SIG-M5 treated with dmso at 0.1 percent for 504 hours (cell line): ENCODE data around the gene GIMAP5.

ENCODE experiments used
- DNase-seq: peaks from one replicate; lab custom pipeline; 2025; ENCODE audit not compliant: unreplicated experiment; lab: John Stamatoyannopoulos, UW

The GIMAP5 gene

DNA sequence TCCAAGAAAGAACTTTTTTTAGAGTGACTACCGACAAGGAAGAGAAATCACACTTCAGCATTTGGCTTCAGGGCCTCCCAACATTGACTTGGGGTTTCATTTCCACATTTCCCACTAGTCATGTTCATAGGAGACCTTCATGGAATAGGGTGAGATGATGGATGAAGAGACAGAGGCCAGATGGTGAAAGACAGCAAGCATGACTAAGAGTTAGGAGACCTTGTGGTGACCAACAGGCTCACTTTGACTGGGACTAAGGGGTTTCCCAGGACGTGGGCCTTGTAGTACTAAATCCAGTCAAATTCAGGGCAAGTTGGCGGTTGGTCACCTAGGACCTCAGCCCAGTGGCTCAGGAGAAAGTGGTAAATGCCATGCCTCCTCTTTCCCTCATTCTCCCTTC lies 3.0 kb upstream of the GIMAP5 start:
- DNase-seq: no peak

DNA sequence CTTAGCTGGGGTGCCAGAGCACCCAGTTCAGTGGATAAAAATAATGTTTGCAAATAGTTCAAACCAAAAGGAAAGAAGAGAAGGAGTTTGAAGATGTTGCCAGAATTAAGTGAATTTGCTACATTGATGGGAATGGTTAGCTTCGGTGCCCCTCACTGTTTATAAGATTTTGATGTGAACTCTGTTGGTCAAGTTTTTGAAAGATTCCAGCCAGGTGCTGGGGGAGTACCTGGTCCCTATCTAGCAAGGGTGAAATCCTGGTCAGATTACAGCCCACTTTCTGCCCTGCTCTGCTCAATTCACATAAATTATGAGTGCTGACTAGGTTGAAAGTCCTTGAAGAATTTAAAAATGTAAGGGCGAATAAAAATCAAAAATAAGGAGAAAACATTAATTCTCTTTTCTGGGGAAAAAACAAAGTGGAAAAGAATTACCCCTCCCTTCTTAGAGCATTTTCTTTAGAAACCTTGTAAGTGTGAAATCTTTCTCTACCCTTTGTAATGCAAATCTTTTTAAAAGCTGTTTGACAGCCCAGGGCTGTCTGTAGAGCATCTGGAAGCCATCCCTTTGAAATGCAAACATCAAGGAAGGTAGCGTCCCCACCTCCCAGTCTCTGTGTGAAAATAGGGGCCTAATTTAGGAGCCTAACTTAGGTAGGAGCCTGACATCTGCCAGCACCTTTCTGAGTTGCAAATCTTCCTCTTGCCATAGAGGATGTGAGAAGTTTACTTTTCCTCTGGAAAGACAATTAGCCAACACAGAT lies 1.4 kb upstream of the GIMAP5 start:
- DNase-seq: no peak

DNA sequence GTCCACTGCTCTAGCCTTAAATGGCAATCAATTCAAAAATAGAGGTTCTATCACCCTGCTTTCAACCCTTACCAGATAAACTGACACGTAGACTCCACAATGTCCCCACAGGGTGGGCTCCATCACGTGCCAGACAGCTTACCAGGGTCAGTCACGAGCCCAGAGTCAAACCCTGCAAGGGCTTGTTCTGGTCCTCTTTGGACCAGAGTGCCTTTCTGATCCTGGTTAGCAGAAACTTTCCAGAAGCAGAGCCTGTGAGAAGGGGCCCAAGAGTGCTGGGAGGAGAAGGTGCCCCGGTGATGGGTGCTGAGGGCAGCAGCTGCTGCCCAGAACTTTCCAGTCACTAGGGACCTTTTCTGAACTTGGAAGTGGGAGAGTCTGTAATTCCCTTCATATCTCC lies 354 bp upstream of the GIMAP5 start:
- DNase-seq: no peak

DNA sequence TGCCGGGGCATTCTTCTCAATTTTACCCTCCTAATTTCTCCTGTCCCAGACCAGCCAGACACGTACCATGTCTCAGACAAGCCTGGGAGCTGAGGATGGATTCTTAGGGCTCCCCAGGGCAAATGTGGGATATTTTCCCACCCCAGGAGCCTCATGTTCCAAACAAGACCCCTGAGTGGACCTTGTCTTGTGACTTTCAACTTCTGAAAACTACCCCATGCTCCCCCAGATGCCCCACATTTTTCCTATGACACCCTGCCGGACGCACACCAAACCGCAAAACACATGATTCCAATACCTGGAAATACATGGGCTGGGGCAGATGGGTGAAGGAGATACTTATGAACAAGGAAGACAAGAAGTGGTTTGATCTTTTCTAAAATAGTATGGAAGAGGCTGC lies 874 bp downstream of the GIMAP5 start:
- DNase-seq: no peak

DNA sequence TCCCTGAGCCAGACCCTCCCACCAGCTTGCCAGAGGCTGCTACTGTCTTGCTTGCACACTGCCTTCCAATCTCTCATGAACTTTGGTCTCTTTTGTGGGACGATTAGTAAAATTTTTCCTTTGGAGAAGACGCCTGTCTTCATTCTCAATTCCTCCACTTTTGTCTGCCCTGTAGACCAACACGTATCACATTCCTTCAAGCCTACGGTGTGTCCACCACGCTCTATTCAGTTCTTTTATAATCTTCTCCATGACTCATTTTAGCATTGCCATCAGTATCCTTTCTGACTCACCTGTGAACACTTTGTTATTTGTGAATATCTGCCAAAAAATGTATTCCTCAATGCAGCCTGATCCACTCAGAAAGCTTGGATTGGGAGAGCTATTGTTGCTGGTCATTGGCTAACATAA lies 1.4 kb downstream of the GIMAP5 start:
- DNase-seq: no peak

DNA sequence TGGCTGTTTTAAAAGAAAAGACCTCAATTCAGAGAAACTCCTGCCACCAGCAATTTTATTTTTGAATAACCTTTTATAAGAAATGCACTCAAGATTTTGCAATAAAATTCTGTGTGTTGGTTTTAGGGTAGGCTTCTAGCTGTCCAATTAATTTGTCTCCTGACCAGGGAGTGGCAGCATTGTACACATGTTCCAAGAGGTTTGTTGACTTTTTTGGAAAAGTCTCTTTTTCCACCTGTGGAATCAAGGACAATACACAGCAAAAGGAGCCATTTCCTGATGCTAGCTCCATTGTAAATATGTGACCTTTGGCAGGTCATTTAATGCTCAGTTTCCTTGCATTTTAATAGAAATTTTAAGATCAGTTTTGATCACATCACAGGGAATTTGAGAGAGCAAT lies 1.8 kb downstream of the GIMAP5 start:
- DNase-seq: no peak

DNA sequence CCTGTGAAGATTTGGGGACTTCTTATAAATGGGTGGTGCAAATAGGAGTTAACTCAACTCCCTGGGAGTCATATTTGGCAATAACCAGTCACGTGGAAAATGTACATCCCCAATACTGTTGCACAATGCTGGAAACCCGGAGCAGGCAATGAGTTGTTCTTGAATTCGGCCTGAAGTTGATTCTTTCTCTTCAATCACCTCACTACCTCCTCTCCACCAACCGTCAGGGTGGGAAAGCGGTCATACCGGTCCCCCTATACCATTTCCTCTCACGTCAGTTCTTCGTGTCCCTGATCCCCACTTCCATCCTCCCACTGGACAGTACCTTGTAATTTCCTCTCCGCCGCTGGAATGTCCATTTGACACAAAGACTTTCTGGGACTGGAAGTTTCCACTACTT lies 2.8 kb downstream of the GIMAP5 start:
- peak; percentile 8 for DNase-seq

DNA sequence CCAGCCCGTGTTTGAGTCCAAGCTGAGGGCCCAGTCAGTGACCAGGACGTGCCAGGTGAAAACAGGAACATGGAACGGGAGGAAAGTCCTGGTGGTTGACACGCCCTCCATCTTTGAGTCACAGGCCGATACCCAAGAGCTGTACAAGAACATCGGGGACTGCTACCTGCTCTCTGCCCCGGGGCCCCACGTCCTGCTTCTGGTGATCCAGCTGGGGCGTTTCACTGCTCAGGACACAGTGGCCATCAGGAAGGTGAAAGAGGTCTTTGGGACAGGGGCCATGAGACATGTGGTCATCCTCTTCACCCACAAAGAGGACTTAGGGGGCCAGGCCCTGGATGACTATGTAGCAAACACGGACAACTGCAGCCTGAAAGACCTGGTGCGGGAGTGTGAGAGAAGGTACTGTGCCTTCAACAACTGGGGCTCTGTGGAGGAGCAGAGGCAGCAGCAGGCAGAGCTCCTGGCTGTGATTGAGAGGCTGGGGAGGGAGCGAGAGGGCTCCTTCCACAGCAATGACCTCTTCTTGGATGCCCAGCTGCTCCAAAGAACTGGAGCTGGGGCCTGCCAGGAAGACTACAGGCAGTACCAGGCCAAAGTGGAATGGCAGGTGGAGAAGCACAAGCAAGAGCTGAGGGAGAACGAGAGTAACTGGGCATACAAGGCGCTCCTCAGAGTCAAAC lies 5.2 kb downstream of the GIMAP5 start:
- no peak for DNase-seq

DNA sequence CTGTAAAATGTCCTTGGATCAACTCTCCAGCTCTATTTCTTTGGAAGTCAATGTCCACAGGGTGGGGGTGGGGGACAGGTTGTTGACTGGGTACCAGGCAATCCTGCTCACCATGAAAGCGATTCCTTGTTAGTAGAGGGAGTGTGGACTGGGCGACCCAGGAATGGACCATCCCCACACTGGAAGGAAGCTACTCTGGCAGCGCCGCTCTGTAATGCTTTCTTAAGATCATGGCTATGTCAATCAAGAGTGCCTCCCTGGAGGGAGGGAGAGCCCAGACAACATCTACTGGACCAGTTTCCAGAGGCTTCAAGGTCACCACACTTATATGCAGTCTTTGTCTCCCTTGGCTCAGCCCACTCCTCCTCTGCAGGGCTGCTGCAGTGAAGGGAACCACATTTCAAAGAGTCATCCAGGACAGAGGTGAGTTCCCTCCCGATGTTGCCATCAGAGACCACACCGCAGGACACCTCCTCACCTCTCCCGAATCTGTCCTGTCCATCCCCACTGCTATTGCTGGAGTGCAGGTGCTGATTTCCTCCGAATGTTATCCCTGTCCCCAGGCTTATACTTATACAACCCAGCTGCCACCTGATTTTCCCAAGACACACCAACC lies 6.9 kb downstream of the GIMAP5 start:
- no peak for DNase-seq

DNA sequence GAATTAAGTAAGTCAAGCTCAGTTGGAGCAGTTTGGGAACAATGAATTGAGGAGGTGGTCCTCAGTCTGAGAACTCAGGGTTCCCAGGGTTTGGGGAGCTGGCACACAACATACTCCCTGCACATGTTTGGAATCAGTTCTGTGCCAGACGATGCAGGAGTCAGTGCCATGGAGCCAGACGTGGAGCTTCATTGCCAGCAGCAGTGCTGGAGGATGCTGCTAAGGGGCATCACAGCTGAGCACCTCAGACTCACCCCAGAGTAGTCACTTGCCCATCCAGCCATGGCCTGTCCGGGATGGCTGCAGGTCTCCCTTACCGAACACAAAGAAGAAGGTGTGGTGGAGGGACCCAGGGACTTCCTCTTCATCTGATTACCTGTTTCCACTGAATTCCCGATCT lies 7.9 kb downstream of the GIMAP5 start:
- no peak for DNase-seq

DNA sequence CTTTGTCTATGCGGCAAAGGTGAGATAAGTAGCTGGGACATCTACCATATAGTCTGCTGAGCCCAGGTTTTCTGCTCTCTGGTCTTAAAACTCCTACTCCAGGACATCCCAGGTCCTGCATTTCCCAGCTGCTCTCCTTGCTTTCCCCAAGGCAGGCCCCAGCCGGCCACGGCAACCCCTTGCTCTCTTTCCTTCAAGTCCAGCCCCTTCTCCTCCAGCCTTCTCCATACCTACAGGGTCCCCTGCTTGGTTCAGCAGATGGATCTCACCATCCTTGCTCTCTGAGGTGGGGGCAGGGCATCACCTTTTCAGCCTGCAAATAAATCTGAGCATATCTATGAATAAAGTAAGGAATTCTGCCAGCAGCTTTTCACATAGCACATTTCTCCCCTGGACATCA lies 8.7 kb downstream of the GIMAP5 start:
- DNase-seq: no peak

DNA sequence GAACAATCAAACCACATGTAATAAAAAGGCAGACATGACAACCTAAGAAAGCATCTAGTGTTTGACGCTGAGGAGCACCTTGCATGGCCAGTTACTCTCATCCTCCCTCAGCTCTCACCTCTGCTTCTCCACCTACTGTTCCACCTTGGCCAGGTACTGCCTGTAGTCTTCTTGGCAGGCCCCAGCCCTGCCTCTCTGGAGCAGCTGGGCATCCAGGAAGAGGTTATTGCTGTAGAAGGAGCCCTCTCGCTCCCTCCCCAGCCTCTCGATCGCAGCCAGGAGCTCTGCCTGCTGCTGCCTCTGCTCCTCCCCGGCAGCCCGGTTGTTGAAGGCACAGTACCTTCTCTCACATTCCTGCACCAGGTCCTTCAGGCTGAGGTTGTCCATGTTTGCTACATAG lies 9.7 kb downstream of the GIMAP5 start:
- DNase-seq: no peak

DNA sequence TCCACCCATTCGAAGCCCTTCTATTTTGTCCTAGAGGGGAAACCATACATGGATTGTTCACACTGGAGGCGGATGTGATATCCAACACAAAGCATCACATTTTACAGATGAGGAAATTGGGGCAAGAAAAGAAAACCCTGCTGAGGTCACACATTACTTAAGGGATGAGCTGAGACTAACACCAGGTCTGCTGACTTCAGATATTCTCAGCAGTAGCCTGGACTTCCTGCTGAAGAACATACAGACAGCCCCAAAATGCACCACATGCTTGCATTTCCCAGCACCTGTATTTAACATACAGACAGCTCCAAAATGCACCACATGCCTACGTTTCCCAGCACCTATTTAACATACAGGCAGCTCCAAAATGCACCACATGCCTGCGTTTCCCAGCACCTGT lies 11.2 kb downstream of the GIMAP5 start:
- no peak for DNase-seq

DNA sequence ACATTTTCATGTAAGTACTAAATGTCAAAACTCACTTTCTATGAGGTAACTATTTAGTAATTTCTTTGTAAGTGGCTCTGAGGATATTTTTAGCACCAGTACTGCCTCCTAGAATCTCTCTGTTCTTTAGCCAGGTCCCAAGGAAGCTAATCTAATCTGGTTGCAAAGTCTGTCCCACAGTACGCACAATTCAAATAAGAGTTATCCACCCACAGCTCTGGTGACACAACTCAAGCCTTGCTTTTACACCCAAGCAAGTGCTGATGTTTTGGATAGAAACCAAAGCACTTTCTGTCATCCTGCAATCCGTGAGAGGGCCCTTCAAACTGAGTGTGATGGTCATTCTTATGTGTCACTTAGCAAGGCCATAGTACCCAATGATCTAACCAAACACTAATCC lies 14.5 kb downstream of the GIMAP5 start:
- DNase-seq: no peak

DNA sequence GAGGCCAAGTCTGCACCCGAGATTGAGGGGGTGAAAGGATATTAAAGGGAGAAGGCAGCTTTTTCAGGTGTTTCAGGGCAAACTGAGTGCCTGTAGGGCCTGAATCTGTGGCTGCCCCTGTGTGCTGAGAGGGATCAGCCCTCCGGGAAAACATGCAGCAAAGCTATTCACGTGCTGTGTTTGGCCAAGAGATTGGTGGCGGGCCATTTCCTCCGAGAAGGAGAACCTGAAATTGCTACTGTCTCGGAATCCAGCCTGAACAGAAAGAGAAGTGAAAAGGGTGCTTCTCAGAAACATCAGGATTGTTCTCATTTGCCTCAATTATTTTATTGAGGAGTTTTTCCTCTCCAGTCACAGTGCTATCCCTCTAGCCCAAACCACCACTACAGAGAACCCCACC lies 16.0 kb downstream of the GIMAP5 start:
- DNase-seq: no peak

DNA sequence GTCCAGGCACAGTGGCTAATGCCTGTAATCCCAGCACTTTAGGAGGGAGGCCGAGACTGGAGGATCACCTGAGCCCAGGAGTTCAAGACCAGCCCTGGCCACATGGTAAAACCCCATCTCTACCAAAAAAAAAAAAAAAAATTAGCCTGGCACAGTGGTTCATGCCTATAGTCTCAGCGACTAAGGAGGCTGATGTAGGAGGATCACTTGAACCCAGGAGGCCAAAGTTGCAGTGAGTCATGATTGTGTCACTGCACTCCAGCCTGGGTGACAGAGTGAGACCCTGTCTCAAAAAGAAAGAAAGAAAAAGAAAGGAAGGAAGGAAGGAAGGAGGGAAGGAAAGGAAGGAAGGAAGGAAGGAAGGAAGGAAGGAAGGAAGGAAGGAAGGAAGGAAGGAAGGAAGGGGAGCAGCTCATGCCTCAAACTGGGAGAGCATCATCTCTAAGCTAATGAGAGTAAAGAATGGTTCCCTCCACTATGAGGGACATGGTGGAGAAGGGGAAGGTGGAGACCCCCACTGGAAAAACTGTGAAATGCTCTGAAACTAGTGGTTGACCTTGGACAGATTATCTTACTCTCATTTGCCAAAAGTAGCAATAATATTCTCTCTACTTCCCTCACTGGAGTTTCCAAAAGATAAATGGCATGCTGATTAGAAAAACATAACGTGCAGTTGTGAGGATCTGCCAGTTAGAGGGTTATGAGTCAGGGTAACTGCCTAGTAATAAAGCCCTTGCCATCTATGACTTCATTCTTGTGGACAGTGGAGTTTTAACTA lies 16.8 kb downstream of the GIMAP5 start:
- peak; percentile 29 for DNase-seq

DNA sequence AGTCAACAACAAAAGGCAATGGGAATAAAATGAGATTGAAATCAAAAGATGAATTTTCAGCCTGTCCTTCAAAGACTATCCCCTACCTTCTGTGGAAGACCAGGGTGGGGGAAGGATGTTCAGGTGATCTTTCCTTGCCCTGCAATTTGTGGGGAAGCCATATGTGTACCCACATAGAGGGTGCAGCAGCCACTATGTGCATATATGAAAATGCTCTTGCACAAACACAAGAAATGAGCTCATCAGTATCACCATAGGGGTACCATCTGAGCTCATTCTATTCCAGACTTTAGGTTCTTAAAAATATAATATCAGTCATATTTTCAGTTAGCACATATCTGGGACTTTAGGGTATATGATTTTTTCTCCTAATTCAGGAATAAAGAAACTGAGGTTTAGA lies 17.7 kb downstream of the GIMAP5 start:
- no peak for DNase-seq

DNA sequence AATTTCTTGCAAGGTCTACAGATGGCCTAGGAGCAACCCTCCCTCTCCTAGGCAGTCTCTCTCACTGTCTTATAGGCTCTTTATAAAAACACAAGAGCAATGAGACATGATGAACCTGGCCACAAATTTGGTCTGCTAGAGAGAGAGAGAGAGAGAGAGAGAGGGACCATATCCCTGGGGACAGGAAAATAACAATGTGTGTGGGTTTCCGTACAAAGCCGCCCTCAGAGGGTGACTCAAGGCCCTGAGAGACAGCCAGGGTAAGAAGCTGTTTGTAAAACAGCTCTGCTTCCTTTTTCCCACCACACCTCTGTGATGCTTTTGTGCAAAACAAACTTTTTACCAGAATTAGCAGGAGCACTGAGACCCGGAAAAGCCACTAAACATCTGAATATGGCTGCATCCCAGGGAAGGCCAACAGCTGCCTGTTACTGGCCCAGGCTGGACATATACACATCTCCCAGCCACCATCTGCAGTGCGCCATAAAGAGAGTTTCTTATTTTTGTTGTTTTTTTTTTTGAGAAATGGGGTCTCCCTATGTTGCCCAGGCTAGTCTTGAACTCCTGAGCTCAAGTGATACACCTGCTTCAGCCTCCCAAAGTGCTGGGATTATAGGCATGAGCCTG lies 18.4 kb downstream of the GIMAP5 start:
- DNase-seq: no peak

DNA sequence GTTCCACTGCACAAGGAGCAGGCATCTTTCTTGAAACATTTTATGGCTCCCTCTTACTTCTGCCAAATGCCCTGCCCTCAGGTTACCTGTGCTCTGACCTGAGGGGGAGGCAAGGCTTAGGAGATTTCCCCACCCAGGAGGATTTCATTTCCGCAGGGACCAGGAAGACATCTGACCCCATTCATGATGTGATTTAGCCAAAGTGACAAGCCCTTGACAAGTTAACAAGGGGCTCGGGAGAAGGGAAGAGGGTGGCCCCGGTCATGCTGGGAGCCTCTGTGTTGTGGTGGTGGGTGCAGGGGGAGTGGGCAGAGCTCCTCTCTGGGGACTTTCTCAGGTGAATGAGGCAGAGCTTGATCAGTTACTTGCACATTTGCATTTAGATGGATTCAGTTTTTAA lies 18.9 kb downstream of the GIMAP5 start:
- DNase-seq: no peak

DNA sequence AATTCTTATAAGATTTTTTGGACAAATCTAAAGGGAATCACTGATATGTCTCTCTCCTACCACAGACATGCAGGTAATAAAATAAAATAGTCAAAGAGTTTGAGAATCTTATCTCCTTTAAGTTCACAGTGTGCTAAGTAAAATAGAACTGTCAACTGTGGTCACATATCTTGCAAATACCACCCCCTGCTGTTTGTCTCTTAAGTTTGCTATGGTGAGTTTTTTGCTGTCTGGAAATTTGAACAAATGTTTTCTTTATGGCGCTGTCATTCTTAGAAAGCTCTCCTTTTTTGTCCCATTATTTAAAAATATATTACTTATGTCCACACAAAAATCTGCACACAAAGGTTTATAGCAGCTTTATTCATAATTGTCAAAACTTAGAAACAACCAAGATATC lies 19.6 kb downstream of the GIMAP5 start:
- DNase-seq: peak; percentile 33

DNA sequence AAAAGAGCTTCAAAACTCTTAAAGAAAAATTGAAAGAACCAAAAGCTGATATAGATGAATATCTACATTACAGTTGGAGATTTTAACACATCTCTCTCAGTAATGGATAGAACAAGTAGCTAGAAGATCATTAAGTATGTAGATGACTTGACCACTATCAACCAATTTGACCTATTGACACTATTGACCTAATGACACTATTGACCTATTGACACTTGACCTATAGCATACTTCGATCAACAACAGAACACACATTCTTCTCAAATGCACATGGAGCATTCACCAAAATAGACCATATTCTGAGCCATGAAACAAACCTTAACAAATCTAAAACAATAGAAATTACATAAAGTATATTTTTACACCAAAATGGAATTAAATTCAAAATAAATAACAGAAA lies 22.3 kb downstream of the GIMAP5 start:
- no peak for DNase-seq
